Astrocyte (in vitro differentiated cells and primary cell): ENCODE results near the gene ZNF519. TPM values are rescaled to one million over a fixed set of nuclear protein-coding genes. Genes with fewer than 3 reads are reported as not detected.
"Not testable (repeated sequence)": the region's sequence is repeated elsewhere in the genome, so short reads cannot be mapped to it uniquely, and the experiment has no call there.

Experiments
- DNase-seq: peaks from one replicate; pipeline ENCODE4 v3.0.0-alpha.2; 2010; ENCODE audit warnings: low read depth
- FAIRE-seq: peaks from 2 replicates; lab custom pipeline; 2011; peaks lifted over from hg19 to GRCh38; lab: Jason Lieb, UNC
- H2AFZ ChIP-seq: 2 replicates; pipeline ENCODE4 v1.6.0; 2012; ENCODE audit warnings: low read depth, low read length, inconsistent platforms
- H3K27ac ChIP-seq: 2 replicates; pipeline ENCODE4 v1.5.1; 2011; ENCODE audit warnings: low read depth, low read length, inconsistent platforms
- H3K27me3 ChIP-seq: 2 replicates; pipeline ENCODE4 v1.6.0; 2011; ENCODE audit warnings: low read length, inconsistent platforms; ENCODE audit not compliant: insufficient read depth
- H3K36me3 ChIP-seq: 2 replicates; pipeline ENCODE4 v1.5.1; 2011; ENCODE audit warnings: low read length, inconsistent platforms; ENCODE audit not compliant: insufficient read depth
- H3K4me1 ChIP-seq: 2 replicates; pipeline ENCODE4 v1.5.1; 2011; ENCODE audit warnings: low read length, inconsistent platforms; ENCODE audit not compliant: insufficient read depth
- H3K4me2 ChIP-seq: 2 replicates; pipeline ENCODE4 v1.6.0; 2012; ENCODE audit warnings: low read length, inconsistent platforms
- H3K4me3 ChIP-seq: 2 replicates; pipeline ENCODE4 v1.5.1; 2011; ENCODE audit warnings: low read depth, mild to moderate bottlenecking, low read length, inconsistent platforms; ENCODE audit not compliant: insufficient read depth
- H3K79me2 ChIP-seq: 2 replicates; pipeline ENCODE4 v1.6.0; 2012; ENCODE audit warnings: mild to moderate bottlenecking, low read length, inconsistent platforms; ENCODE audit not compliant: insufficient read depth
- H3K9ac ChIP-seq: 2 replicates; pipeline ENCODE4 v1.6.0; 2012; ENCODE audit warnings: mild to moderate bottlenecking, low read length, inconsistent platforms
- H3K9me3 ChIP-seq: 2 replicates; pipeline ENCODE4 v1.5.1; 2012; ENCODE audit warnings: low read depth, mild to moderate bottlenecking, low read length, inconsistent platforms; ENCODE audit not compliant: insufficient read depth
- H4K20me1 ChIP-seq: 2 replicates; pipeline ENCODE4 v1.6.0; 2012; ENCODE audit warnings: low read length, inconsistent platforms; ENCODE audit not compliant: insufficient read depth
- H3K27ac Mint-ChIP-seq: one replicate; pipeline ENCODE4 v1.8.0; 2021; ENCODE audit warnings: mild to moderate bottlenecking, mixed read lengths; ENCODE audit not compliant: unreplicated experiment
- H3K27me3 Mint-ChIP-seq: one replicate; pipeline ENCODE4 v1.8.0; 2021; ENCODE audit warnings: low read depth, mixed read lengths; ENCODE audit not compliant: unreplicated experiment
- H3K36me3 Mint-ChIP-seq: one replicate; pipeline ENCODE4 v1.8.0; 2021; ENCODE audit warnings: low read depth, mixed read lengths; ENCODE audit not compliant: unreplicated experiment
- H3K4me1 Mint-ChIP-seq: one replicate; pipeline ENCODE4 v1.8.0; 2021; ENCODE audit warnings: low read depth, mixed read lengths; ENCODE audit not compliant: unreplicated experiment
- H3K4me3 Mint-ChIP-seq: one replicate; pipeline ENCODE4 v1.8.0; 2021; ENCODE audit warnings: mild to moderate bottlenecking, moderate library complexity, mixed read lengths; ENCODE audit not compliant: unreplicated experiment
- H3K9me3 Mint-ChIP-seq: one replicate; pipeline ENCODE4 v1.8.0; 2021; ENCODE audit warnings: mild to moderate bottlenecking, mixed read lengths; ENCODE audit not compliant: unreplicated experiment
- total RNA-seq: library from RNA; stranded (reverse); gene quantifications from 2 replicates; pipeline ENCODE4 v1.2.1, GENCODE V29; 2021

Gene ZNF519
- total RNA-seq, 1 donor from 2014 or later = 7.7 TPM

- H4K20me1 ChIP-seq, FAIRE-seq, H3K27ac ChIP-seq, H2AFZ ChIP-seq, H3K9me3 ChIP-seq, H3K4me2 ChIP-seq, H3K4me3 Mint-ChIP-seq, DNase-seq, H3K9ac ChIP-seq, H3K9me3 Mint-ChIP-seq, H3K4me1 ChIP-seq, H3K4me3 ChIP-seq, H3K4me1 Mint-ChIP-seq, H3K79me2 ChIP-seq, H3K36me3 ChIP-seq, H3K27ac Mint-ChIP-seq, H3K27me3 ChIP-seq, H3K36me3 Mint-ChIP-seq: not testable (repeated sequence)
- peaks cover 15% of the 10 kb centered on the region for H3K27me3 Mint-ChIP-seq
These were observed 7.3 kb upstream of the ZNF519 start for GRCh38 chr18:14139583-14139982.

GRCh38 chr18:14137971-14138370, 5.7 kb upstream of the ZNF519 start:
- H3K27me3 Mint-ChIP-seq = peaks cover 15% of the 10 kb centered on the region
- H3K79me2 ChIP-seq, DNase-seq, H3K27me3 ChIP-seq, H3K27ac ChIP-seq, FAIRE-seq, H3K9ac ChIP-seq, H3K4me3 ChIP-seq, H3K9me3 ChIP-seq, H3K36me3 Mint-ChIP-seq, H4K20me1 ChIP-seq, H3K27ac Mint-ChIP-seq, H2AFZ ChIP-seq, H3K4me1 ChIP-seq, H3K4me1 Mint-ChIP-seq, H3K4me2 ChIP-seq, H3K36me3 ChIP-seq, H3K4me3 Mint-ChIP-seq, H3K9me3 Mint-ChIP-seq: not testable (repeated sequence)

GRCh38 chr18:14131696-14132270, 452 bp downstream of the ZNF519 start:
- DNase-seq, H3K9me3 Mint-ChIP-seq, H3K36me3 ChIP-seq, H3K27me3 ChIP-seq, FAIRE-seq, H3K36me3 Mint-ChIP-seq, H3K4me1 ChIP-seq, H4K20me1 ChIP-seq, H3K9me3 ChIP-seq, H3K27me3 Mint-ChIP-seq, H3K4me1 Mint-ChIP-seq: not testable (repeated sequence)
- H3K4me2 ChIP-seq = peak overlapping the region; percentile 82
- peaks cover 39% of the 10 kb centered on the region for H3K79me2 ChIP-seq
- peak overlapping the region; percentile 97 for H3K4me3 Mint-ChIP-seq
- peak overlapping the region; percentile 90 for H3K27ac Mint-ChIP-seq
- peak overlapping the region; percentile 84 for H3K9ac ChIP-seq
- peak overlapping the region; percentile 38 for H3K27ac ChIP-seq
- H2AFZ ChIP-seq = peak overlapping the region; percentile 81
- peak overlapping the region; percentile 83 for H3K4me3 ChIP-seq

DNA sequence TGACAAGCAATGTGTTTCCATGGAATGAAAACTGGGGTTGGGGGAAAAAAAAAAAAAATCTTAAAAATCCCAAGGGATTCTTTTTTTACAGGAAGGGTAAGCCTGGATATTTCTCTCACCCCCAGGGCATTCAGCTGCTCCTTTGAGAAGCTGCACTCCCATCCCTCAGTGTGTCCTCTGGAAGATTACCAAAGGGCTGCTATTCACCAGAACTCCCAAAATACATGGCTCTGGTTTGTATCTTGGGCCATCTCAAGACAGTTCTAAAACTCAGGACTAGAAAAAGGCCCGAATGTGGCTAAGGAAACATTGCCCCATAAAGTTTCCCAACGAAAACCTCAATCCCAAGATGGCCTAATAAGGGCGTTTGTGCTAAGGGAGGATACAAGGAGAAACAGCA, 1.4 kb downstream of the ZNF519 start:
- not testable (repeated sequence) for H3K4me3 ChIP-seq, H3K9me3 ChIP-seq, H3K27ac Mint-ChIP-seq, H3K4me1 ChIP-seq, H3K4me1 Mint-ChIP-seq, FAIRE-seq, H3K27me3 Mint-ChIP-seq, H3K27ac ChIP-seq, H3K36me3 Mint-ChIP-seq, H3K27me3 ChIP-seq, H2AFZ ChIP-seq, H3K36me3 ChIP-seq, H3K9me3 Mint-ChIP-seq, DNase-seq, H4K20me1 ChIP-seq
- peak overlapping the region; percentile 84 for H3K9ac ChIP-seq
- H3K4me3 Mint-ChIP-seq = peak overlapping the region; percentile 97
- H3K4me2 ChIP-seq = peak overlapping the region; percentile 82
- peaks cover 42% of the 10 kb centered on the region for H3K79me2 ChIP-seq
